Superior temporal gyrus (tissue), 1 donor: ENCODE data around the gene PHF8.

Experiments
- DNase-seq: peaks from one replicate; pipeline ENCODE4 v3.0.0-alpha.2; 2016; ENCODE audit errors: extremely low spot score

Gene PHF8

GRCh38 chrX:54024350-54024749 lies 19.9 kb downstream of the PHF8 start:
- no peak for DNase-seq

- no peak for DNase-seq
Measured at GRCh38 chrX:54012830-54013500, 31.3 kb downstream of the PHF8 start.

GRCh38 chrX:54007682-54008081 lies 36.6 kb downstream of the PHF8 start:
- no peak for DNase-seq

- DNase-seq = no peak
Measured at GRCh38 chrX:53997724-53998123, 46.5 kb downstream of the PHF8 start.

GRCh38 chrX:53992589-53992988 lies 51.7 kb downstream of the PHF8 start:
- DNase-seq = no peak

GRCh38 chrX:53990171-53990570 lies 54.1 kb downstream of the PHF8 start:
- DNase-seq = no peak

GRCh38 chrX:53984895-53985294 lies 59.4 kb downstream of the PHF8 start:
- no peak for DNase-seq

GRCh38 chrX:53974529-53974928 lies 69.7 kb downstream of the PHF8 start:
- DNase-seq = no peak

- no peak for DNase-seq
Measured at GRCh38 chrX:53969540-53969939, 74.7 kb downstream of the PHF8 start.

GRCh38 chrX:53950130-53950733 lies 94.0 kb downstream of the PHF8 start:
- DNase-seq = no peak

- no peak for DNase-seq
Measured at GRCh38 chrX:53940180-53940579, 104.1 kb downstream of the PHF8 start.

- DNase-seq = no peak
Measured at GRCh38 chrX:53939127-53939526, 105.1 kb downstream of the PHF8 start.

GRCh38 chrX:53930515-53931380 lies 113.5 kb downstream of the PHF8 start:
- DNase-seq = no peak

GRCh38 chrX:53926030-53926429 lies 118.2 kb downstream of the PHF8 start:
- no peak for DNase-seq

GRCh38 chrX:53918702-53919101 lies 125.6 kb downstream of the PHF8 start:
- DNase-seq = no peak

- no peak for DNase-seq
Measured at GRCh38 chrX:53900623-53901022, 143.7 kb downstream of the PHF8 start.

- no peak for DNase-seq
Measured at GRCh38 chrX:53895270-53895669, 149.0 kb downstream of the PHF8 start.
